Endodermal cell (in vitro differentiated cells): ENCODE results near the gene HACD4. TPM values are rescaled to one million over a fixed set of nuclear protein-coding genes. Genes with fewer than 3 reads are reported as not detected.

Source experiments
- DNase-seq: peaks from one replicate; pipeline ENCODE4 v3.0.0-alpha.2; 2017
- H3K27ac ChIP-seq: 2 replicates; pipeline ENCODE4 v1.5.1; 2013; ENCODE audit warnings: mild to moderate bottlenecking, low read depth, low read length, moderate library complexity
- H3K27me3 ChIP-seq: 2 replicates; pipeline ENCODE4 v1.6.1; 2013; ENCODE audit warnings: mild to moderate bottlenecking, low read length, moderate library complexity; ENCODE audit not compliant: insufficient read depth, control insufficient read depth, poor library complexity, severe bottlenecking
- H3K36me3 ChIP-seq: 2 replicates; pipeline ENCODE4 v1.7.0; 2013; ENCODE audit warnings: mild to moderate bottlenecking, low read length, moderate library complexity; ENCODE audit not compliant: control insufficient read depth, insufficient read depth
- H3K4me1 ChIP-seq: one replicate; pipeline ENCODE4 v1.7.0; 2013; ENCODE audit warnings: low read length; ENCODE audit not compliant: control insufficient read depth, insufficient read depth
- H3K4me3 ChIP-seq: 2 replicates; pipeline ENCODE4 v1.5.1; 2013; ENCODE audit warnings: mild to moderate bottlenecking, low read length, moderate library complexity
- H3K9ac ChIP-seq: 2 replicates; pipeline ENCODE4 v1.6.1; 2013; ENCODE audit warnings: mild to moderate bottlenecking, low read length, moderate library complexity; ENCODE audit not compliant: poor library complexity, severe bottlenecking; ENCODE audit errors: extremely low read depth
- H3K9me3 ChIP-seq: 2 replicates; pipeline ENCODE4 v1.6.1; 2013; ENCODE audit warnings: mild to moderate bottlenecking, low read length, moderate library complexity; ENCODE audit not compliant: control insufficient read depth
- H3K27ac Mint-ChIP-seq: 2 replicates; pipeline ENCODE4 v1.8.0; 2020; ENCODE audit warnings: mixed read lengths
- H3K27me3 Mint-ChIP-seq: 2 replicates; pipeline ENCODE4 v1.8.0; 2021; ENCODE audit warnings: mild to moderate bottlenecking, mixed read lengths; ENCODE audit not compliant: insufficient read depth
- H3K36me3 Mint-ChIP-seq: 2 replicates; pipeline ENCODE4 v1.8.0; 2020; ENCODE audit warnings: low read depth, mixed read lengths
- H3K4me1 Mint-ChIP-seq: 2 replicates; pipeline ENCODE4 v1.8.0; 2020; ENCODE audit warnings: mixed read lengths
- H3K4me3 Mint-ChIP-seq: 2 replicates; pipeline ENCODE4 v1.8.0; 2020; ENCODE audit warnings: mild to moderate bottlenecking, moderate library complexity, mixed read lengths
- H3K9me3 Mint-ChIP-seq: 2 replicates; pipeline ENCODE4 v1.8.0; 2020; ENCODE audit warnings: mild to moderate bottlenecking, mixed read lengths
- CTCF ChIP-seq: fragments of 200-600 bp; sonication (generic); conservative IDR thresholded peaks from 2 replicates; pipeline ENCODE4 v1.5.0; 2021; ENCODE audit warnings: antibody characterized with exemption, mild to moderate bottlenecking
- WGBS, 2 experiments: methylation state at CpG; one replicate each; pipeline versions ENCODE4 v1.1.5 to v1.1.7; 2013; ENCODE audit warnings: missing lambda C conversion rate in 2 of 2, mixed read lengths in 1 of 2; ENCODE audit not compliant: insufficient coverage in 1 of 2, insufficient read length in 1 of 2; 5-methylcytosine and 5-hydroxymethylcytosine counted together
- total RNA-seq, 2 donors: library from RNA; stranded (reverse); fragmentation: NEBNext Ultra II Directional in 1 of 2; extraction: Animal tissue kit (Norgen Biotek cat#: 25700) in 1 of 2; gene quantifications; 2 replicates in 1 of 2; 3 replicates in 1 of 2; pipeline ENCODE4 v1.2.1, GENCODE V29; 2021

HACD4 gene
- total RNA-seq, 2 donors from 2014 or later, result 1.6 to 1.7 TPM

GRCh38 chr9:20972684-20973083 lies 58.8 kb downstream of the HACD4 start:
- Mint-ChIP-seq H3K27ac (no peak overlapping the region), H3K9me3 (peaks cover 2% of the 10 kb centered on the region), H3K36me3 (peaks cover 36% of the 10 kb centered on the region), H3K27me3 (no peaks in the 10 kb centered on the region), H3K4me1 (no peaks in the 10 kb centered on the region), H3K4me3 (no peak overlapping the region)
- no peaks in the 10 kb centered on the region for H3K27me3 ChIP-seq
- H3K9ac ChIP-seq, result no peak overlapping the region
- no peak for DNase-seq
- 93 to 100% methylated on average over 1 of the region's 1 CpG for WGBS, 2 experiments
- H3K4me1 ChIP-seq, result no peaks in the 10 kb centered on the region
- peaks cover 25% of the 10 kb centered on the region for H3K9me3 ChIP-seq
- no peak for TF ChIP-seq CTCF
- H3K4me3 ChIP-seq, result no peak overlapping the region
- H3K36me3 ChIP-seq, result peaks cover 27% of the 10 kb centered on the region
- no peak overlapping the region for H3K27ac ChIP-seq

GRCh38 chr9:20962536-20963225 lies 68.8 kb downstream of the HACD4 start:
- Mint-ChIP-seq H3K27ac (no peak overlapping the region), H3K9me3 (peaks cover 5% of the 10 kb centered on the region), H3K27me3 (no peaks in the 10 kb centered on the region), H3K36me3 (peaks cover 36% of the 10 kb centered on the region), H3K4me3 (no peak overlapping the region), H3K4me1 (no peaks in the 10 kb centered on the region)
- TF ChIP-seq CTCF, result no peak
- 91 to 100% methylated on average over 3 to 4 of the region's 4 CpGs for WGBS, 2 experiments
- H3K4me1 ChIP-seq, result no peaks in the 10 kb centered on the region
- H3K9ac ChIP-seq, result no peak overlapping the region
- H3K4me3 ChIP-seq, result no peak overlapping the region
- no peaks in the 10 kb centered on the region for H3K27me3 ChIP-seq
- H3K27ac ChIP-seq, result no peak overlapping the region
- peaks cover 21% of the 10 kb centered on the region for H3K36me3 ChIP-seq
- no peaks in the 10 kb centered on the region for H3K9me3 ChIP-seq
- DNase-seq, result no peak

- H3K27me3 Mint-ChIP-seq, result no peaks in the 10 kb centered on the region
- H3K4me3 Mint-ChIP-seq, result no peak overlapping the region
- H3K27me3 ChIP-seq, result no peaks in the 10 kb centered on the region
- H3K9ac ChIP-seq, result no peak overlapping the region
- peaks cover 6% of the 10 kb centered on the region for H3K4me1 ChIP-seq
- DNase-seq, result no peak
- no peak overlapping the region for H3K27ac ChIP-seq
- H3K36me3 Mint-ChIP-seq, result peaks cover 58% of the 10 kb centered on the region
- H3K4me1 Mint-ChIP-seq, result no peaks in the 10 kb centered on the region
- H3K36me3 ChIP-seq, result peaks cover 60% of the 10 kb centered on the region
- H3K9me3 ChIP-seq, result no peaks in the 10 kb centered on the region
- TF ChIP-seq CTCF, result no peak
- WGBS, 2 experiments, result 98 to 100% methylated on average over 1 to 2 of the region's 2 CpGs
- no peaks in the 10 kb centered on the region for H3K9me3 Mint-ChIP-seq
- H3K27ac Mint-ChIP-seq, result no peak overlapping the region
- no peak overlapping the region for H3K4me3 ChIP-seq
Measured at GRCh38 chr9:20950707-20951106, 80.7 kb downstream of the HACD4 start.

Other genes with a start within 250 kb of the HACD4 start
- not detected for gene IFNB1, start 46.3 kb upstream of the HACD4 start, total RNA-seq
- gene IFNW1, start 110.2 kb upstream of the HACD4 start, total RNA-seq, result not detected
- not detected for gene IFNA21, start 135.0 kb upstream of the HACD4 start, total RNA-seq
- not detected for gene IFNA4, start 155.9 kb upstream of the HACD4 start, total RNA-seq
- not detected for gene IFNA7, start 170.6 kb upstream of the HACD4 start, total RNA-seq
- gene IFNA10, start 175.5 kb upstream of the HACD4 start, total RNA-seq, result not detected
- not detected for gene IFNA16, start 185.7 kb upstream of the HACD4 start, total RNA-seq
- gene IFNA17, start 196.6 kb upstream of the HACD4 start, total RNA-seq, result not detected
- gene IFNA14, start 208.4 kb upstream of the HACD4 start, total RNA-seq, result not detected